ENCODE results near the gene FRAS1.
"Not testable (repeated sequence)": the region's sequence is repeated elsewhere in the genome, so short reads cannot be mapped to it uniquely, and the experiment has no call there.

FRAS1 gene

DNA sequence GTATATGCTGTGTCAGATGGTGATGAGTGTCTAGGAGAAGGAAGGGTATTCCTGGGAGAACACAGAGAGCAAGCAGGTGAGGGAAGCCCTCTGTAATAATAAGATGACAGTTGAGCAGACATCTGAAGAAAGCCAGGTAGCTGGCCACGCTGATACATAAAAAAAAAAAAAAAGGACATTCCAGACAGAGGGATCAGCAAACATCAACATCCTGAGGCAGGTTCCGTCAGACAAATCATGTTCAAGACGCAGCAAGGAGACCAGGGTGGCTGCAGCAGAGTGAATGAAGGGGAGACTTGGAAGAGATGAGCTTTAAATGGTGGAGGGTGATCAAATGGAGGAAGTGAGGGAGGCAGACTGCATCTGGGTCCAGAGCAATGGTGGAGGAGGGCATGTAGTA, 396.9 kb downstream of the FRAS1 start:
- DNase-seq (ENCODE audit: extremely low spot score) = no peak
- TF ChIP-seq, protein P1, sequence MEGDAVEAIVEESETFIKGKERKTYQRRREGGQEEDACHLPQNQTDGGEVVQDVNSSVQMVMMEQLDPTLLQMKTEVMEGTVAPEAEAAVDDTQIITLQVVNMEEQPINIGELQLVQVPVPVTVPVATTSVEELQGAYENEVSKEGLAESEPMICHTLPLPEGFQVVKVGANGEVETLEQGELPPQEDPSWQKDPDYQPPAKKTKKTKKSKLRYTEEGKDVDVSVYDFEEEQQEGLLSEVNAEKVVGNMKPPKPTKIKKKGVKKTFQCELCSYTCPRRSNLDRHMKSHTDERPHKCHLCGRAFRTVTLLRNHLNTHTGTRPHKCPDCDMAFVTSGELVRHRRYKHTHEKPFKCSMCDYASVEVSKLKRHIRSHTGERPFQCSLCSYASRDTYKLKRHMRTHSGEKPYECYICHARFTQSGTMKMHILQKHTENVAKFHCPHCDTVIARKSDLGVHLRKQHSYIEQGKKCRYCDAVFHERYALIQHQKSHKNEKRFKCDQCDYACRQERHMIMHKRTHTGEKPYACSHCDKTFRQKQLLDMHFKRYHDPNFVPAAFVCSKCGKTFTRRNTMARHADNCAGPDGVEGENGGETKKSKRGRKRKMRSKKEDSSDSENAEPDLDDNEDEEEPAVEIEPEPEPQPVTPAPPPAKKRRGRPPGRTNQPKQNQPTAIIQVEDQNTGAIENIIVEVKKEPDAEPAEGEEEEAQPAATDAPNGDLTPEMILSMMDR (IDR thresholded peaks at IDR 0.05; ENCODE audit: control extremely low read depth, extremely low read depth, low read depth, missing control alignments) = no peak
- ChIA-PET POLR2A (no interaction called here), CTCF (interaction anchor here (1.0 to 1.5 kb wide), 2 partner anchors 10 to 32 kb away, joined by 3 to 5 read pairs; no protein-coding TSS in a partner anchor)

DNA sequence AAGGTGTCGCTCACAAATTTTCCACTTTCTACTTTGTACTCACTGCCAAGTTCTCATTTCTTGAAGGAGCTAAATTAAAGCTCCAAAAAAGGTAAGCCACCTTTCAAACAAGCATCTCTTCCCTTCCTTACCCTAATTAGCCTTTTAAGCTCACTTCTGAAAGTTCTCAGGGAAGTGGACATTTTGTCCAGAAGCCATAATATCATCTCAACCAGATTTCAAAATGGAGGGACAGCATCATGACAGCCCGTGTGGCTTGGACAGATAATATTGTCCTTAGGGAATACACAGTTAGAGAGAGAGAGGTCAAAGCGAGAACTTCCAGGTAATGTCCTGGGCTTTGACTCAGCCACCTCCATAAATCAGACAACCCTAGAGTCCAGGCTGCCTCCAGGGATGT, 400.6 kb downstream of the FRAS1 start:
- TF ChIP-seq, protein P1 (IDR thresholded peaks at IDR 0.05; ENCODE audit: control extremely low read depth, extremely low read depth, low read depth, missing control alignments) = no peak
- ChIA-PET POLR2A (no interaction called here), CTCF (interaction anchor here (1.8 kb wide), 1 partner anchor 11 kb away, joined by 4 read pairs; no protein-coding TSS in a partner anchor)
- DNase-seq (ENCODE audit: extremely low spot score) = no peak

DNA sequence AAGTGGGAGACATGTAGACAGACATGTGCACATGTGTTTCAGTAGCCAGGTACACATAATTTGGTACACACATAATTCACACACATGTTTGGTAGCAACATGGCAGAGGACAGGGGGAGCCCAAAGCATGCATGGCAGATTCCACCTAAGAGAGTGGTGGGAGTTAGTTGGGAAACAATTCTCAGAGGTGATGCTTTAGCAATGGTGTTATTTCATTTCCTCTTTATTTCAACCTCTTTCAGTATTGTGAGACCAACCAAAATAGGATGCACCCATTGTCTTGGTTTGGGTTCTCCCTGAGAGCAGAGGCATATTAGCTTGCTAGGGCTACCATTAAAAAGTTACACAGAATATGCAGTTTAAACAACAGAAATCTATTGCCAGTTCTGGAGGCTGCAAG, 402.2 kb downstream of the FRAS1 start:
- TF ChIP-seq, protein P1 (IDR thresholded peaks at IDR 0.05; ENCODE audit: control extremely low read depth, extremely low read depth, low read depth, missing control alignments) = no peak
- DNase-seq (ENCODE audit: extremely low spot score) = no peak
- POLR2A ChIA-PET = no interaction called here
- CTCF ChIA-PET = no interaction called here

DNA sequence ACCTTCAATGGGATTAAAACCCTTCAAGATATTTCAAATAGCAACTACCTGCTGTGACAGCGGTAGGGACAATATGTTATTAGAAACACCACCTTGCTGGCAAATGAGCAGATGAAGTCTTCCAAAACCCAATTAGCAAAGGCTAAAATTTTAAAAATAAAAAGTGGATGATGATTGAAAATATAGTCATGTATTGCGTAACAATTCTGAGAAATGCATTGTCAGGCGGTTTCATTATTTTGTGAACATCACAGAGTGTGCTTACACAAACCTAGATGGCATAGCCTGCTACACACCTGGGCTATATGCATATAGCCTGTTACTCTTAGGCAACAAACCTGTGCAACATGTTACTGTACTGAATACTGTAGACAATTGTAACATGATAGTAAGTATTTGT, 403.2 kb downstream of the FRAS1 start:
- no peak for DNase-seq (ENCODE audit: extremely low spot score)
- ChIA-PET CTCF (no interaction called here), POLR2A (no interaction called here)
- TF ChIP-seq, protein P1 (IDR thresholded peaks at IDR 0.05; ENCODE audit: control extremely low read depth, extremely low read depth, low read depth, missing control alignments) = no peak

DNA sequence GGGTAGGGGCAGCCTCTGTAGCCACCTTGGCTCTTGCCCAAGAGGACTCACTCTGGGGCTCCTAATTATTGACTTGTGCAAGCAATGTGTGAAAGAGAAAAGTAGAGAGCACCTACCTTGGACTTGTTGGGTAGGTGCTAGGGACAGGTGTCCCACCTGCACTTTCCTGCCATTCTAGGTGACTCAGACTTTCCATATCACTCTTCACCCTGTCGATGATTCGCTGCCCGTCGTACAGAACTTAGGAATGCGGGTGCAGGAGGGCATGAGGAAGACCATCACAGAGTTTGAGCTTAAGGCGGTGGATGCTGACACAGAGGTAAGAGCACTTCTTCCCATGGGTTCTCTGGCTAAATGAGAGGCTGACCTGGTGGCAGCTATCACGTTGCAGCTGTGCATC, 407.1 kb downstream of the FRAS1 start:
- no peak for DNase-seq (ENCODE audit: extremely low spot score)
- TF ChIP-seq, protein P1 (IDR thresholded peaks at IDR 0.05; ENCODE audit: control extremely low read depth, extremely low read depth, low read depth, missing control alignments) = no peak
- ChIA-PET CTCF (no interaction called here), POLR2A (no interaction called here)

DNA sequence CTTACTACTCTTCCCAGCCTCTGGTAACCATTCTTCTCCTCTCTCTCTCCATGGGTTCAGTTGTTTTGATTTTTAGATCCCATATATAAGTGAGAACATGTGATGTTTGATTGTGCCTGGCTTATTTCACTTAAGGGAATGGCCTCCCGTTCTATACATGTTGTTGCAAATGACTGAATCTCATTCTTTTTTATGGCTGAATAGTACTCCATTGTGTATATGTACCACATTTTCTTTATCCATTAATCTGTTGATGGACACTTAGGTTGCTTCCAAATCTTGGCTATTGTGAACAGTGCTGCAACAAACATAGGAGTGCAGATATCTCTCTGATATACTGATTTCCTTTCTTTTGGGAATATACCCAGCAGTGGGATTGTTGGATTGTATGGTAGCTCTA, 410.1 kb downstream of the FRAS1 start:
- POLR2A ChIA-PET; DNase-seq (ENCODE audit: extremely low spot score); CTCF ChIA-PET: not testable (repeated sequence)

DNA sequence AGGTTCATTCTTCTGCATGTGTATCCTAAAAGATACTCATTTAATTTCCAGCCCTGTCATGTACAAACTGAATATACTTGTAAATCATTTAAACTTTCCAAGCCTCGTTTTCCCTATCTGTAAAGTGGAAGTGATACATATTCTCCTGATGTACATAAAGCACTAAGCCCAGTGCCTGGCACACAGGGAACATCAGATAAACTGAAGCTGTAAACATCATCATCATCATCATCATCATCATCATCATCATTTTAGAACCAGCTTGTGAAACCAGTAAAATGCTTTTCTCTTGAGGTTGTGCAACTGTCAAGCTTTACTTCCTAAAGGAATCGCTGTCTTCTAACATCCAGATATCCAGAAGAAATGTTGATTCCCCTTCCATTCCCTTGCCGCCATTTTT, 411.1 kb downstream of the FRAS1 start:
- ChIA-PET CTCF (interaction anchor here (0.9 to 1.0 kb wide), 3 partner anchors 11 to 17 kb away, joined by 3 to 4 read pairs (median 3); no protein-coding TSS in a partner anchor), POLR2A (no interaction called here)

More for the DNA sequence above, 411.1 kb downstream of the FRAS1 start:
- DNase-seq (ENCODE audit: extremely low spot score) = no peak
- TF ChIP-seq, protein P1 (IDR thresholded peaks at IDR 0.05; ENCODE audit: control extremely low read depth, extremely low read depth, low read depth, missing control alignments) = no peak
